ENCODE results near the gene HEG1. TPM values are rescaled to one million over a fixed set of nuclear protein-coding genes. Genes with fewer than 3 reads are reported as not detected.

HEG1 gene
- total and polyA plus RNA-seq, 2 of the 4 experiments (the other 2 are of a cell fraction), result 25.6 to 43.4 TPM

GRCh38 chr3:125052624-125053303 is 3.0 kb downstream of the HEG1 start:
- Histone ChIP-seq H4K5ac (ENCODE audit: low read depth, low read length) (peak overlapping the region; percentile 54), H3K23ac (ENCODE audit: low read depth, low read length) (peak overlapping the region; percentile 50), H3K4me2 (ENCODE audit: low read depth, low read length) (peak overlapping the region; percentile 95), H3K27ac (ENCODE audit: insufficient read depth, low read length) (peak overlapping the region; percentile 94), H3K18ac (ENCODE audit: low read depth, low read length) (peak overlapping the region; percentile 73), H3K9ac (ENCODE audit: low read depth, low read length) (peak overlapping the region; percentile 94), H4K20me1 (ENCODE audit: insufficient read depth, low read length) (peaks cover 63% of the 10 kb centered on the region), H2BK15ac (ENCODE audit: low read depth, low read length) (peak overlapping the region; percentile 78; the same call in 1 of the 3 replicates), H2AK5ac (ENCODE audit: low read depth, low read length) (peak overlapping the region; percentile 28), H2BK5ac (ENCODE audit: low read depth, low read length, poor library complexity, severe bottlenecking) (peak overlapping the region; percentile 95), H3K79me1 (ENCODE audit: low read depth in 1 of 2, low read length in 2 of 2) (peaks cover 30 to 69% of the 10 kb centered on the region in 2 experiments), H3K56ac (ENCODE audit: extremely low read depth, insufficient read depth, low read length) (peak overlapping the region; percentile 41), H3K9me3 (ENCODE audit: control insufficient read depth, insufficient read depth, low read length) (no peaks in the 10 kb centered on the region), H4K8ac (ENCODE audit: low read depth in 2 of 2, low read length in 2 of 2) (peak overlapping the region; percentile 37 to 59; a peak in 3 of 4 replicates), H3K4ac (ENCODE audit: low read depth, low read length) (peak overlapping the region; percentile 58), H3K4me3 (ENCODE audit: insufficient read depth, low read depth, low read length) (peak overlapping the region; percentile 33), H3K27me3 (ENCODE audit: control insufficient read depth, insufficient read depth, low read length) (no peaks in the 10 kb centered on the region), H3K9me1 (ENCODE audit: insufficient read depth, low read length) (peaks cover 38% of the 10 kb centered on the region), H2BK20ac (ENCODE audit: low read depth, low read length) (peak overlapping the region; percentile 74), H2BK120ac (ENCODE audit: low read depth, low read length) (peak overlapping the region; percentile 62), H4K91ac (ENCODE audit: insufficient read depth, low read depth, low read length) (peak overlapping the region; percentile 77), H3K36me3 (ENCODE audit: control insufficient read depth, insufficient read depth, low read length) (peaks cover 27% of the 10 kb centered on the region), H2AK9ac (replicated peaks; ENCODE audit: low read depth, low read length, poor library complexity) (peak overlapping the region; percentile 88), H3K4me1 (ENCODE audit: control insufficient read depth, insufficient read depth, low read length) (peaks cover 30% of the 10 kb centered on the region), H3K14ac (replicated peaks; ENCODE audit: low read depth, low read length) (peak overlapping the region; percentile 71), H2AFZ (replicated peaks; ENCODE audit: low read length, poor library complexity) (peak overlapping the region; percentile 29)
- no TSS peak for BruUV-seq (replicated peaks)
- peak; percentile 92 for DNase-seq
- intact Hi-C loops (cut with micrococcal nuclease) (loop anchor here (1.0 to 5.0 kb wide), 4 partner anchors 75 to 535 kb away; no protein-coding TSS in a partner anchor), in situ Hi-C loops (cut with MboI; ENCODE audit: low sequenced_read_pairs) (no loop called here), dilution Hi-C loops (cut with HindIII; ENCODE audit: low sequenced_read_pairs, unreplicated experiment) (no loop called here)
- TF ChIP-seq USF2 (IDR thresholded peaks at IDR 0.05; ENCODE audit: low read depth, low read length), result no peak
- TF ChIP-seq CEBPB (IDR thresholded peaks at IDR 0.05; ENCODE audit: low read depth, low read length), result no peak
- TF ChIP-seq CTCF (conservative IDR thresholded peaks at IDR 0.05; ENCODE audit: low read depth, low read length), result no peak
- peak; percentile 30 for TF ChIP-seq RCOR1 (IDR thresholded peaks at IDR 0.05; ENCODE audit: insufficient replicate concordance, low read length)
- TF ChIP-seq MXI1 (IDR thresholded peaks at IDR 0.05; ENCODE audit: borderline replicate concordance, low read depth, low read length), result peak; percentile 53; the same call in 1 of the 2 replicates
- peak; percentile 38; the same call in 1 of the 2 replicates for TF ChIP-seq MAFK (IDR thresholded peaks at IDR 0.05; ENCODE audit: low read depth, low read length)
- ChIA-PET POLR2A (ENCODE audit: unreplicated experiment) (interaction anchor here (1.1 kb wide), 1 partner anchor 57 kb away, joined by 3 read pairs; no protein-coding TSS in a partner anchor), CTCF (interaction anchor here (0.9 to 1.0 kb wide), 2 partner anchors 57 to 142 kb away, joined by 3 to 4 read pairs; no protein-coding TSS in a partner anchor)
- 7% methylated on average over 3 of the region's 8 CpGs; no CpG with 5 or more reads in 1 of the 2 experiments for WGBS, 2 experiments (ENCODE audit: extremely low coverage in 2 of 2, insufficient read length in 1 of 2)
- peak; percentile 28 for ATAC-seq (ENCODE audit: low read depth)
